ENCODE results near the gene SWSAP1. TPM values are rescaled to one million over a fixed set of nuclear protein-coding genes. Genes with fewer than 3 reads are reported as not detected.
A peak's percentile ranks its signal among the peaks of the same experiment; 100 is the strongest.
"Not testable (repeated sequence)": the region's sequence is repeated elsewhere in the genome, so short reads cannot be mapped to it uniquely, and the experiment has no call there.

Gene SWSAP1
- total and polyA plus RNA-seq, 9 of the 15 experiments (the other 6 are each of a cell fraction or from before 2014, with no cell fraction given): 0.18 to 2.8 (median 1.7) TPM

DNA sequence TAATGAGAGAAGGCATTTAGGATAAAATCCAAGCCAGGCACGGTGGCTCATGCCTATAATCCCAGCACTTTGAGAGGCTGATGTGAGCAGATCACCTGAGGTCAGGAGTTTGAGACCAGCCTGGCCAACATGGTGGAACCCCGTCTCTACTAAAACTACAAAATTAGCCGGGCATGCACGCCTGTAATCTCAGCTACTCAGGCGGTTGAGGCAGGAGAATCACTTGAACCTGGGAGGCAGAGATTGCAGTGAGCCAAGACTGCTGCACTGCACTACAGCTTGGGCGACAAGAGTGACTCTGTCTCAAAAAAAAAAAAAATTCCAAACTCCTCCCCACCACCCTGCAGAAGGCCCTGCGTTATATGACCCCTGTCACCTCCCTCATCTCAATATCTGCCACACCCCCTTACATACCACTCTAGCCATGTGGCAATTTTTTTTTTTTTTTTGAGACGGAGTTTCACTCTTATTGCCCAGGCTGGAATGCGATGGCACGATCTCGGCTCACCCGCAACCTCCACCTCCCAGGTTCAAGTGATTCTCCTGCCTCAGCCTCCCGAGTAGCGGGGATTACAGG lies 4.9 kb downstream of the SWSAP1 start:
- Histone ChIP-seq H3K36me3 (ENCODE audit: control insufficient read depth, insufficient read depth, low read length) (peaks cover 44% of the 10 kb centered on the region), H3K4me1 (replicated peaks in 1 of 2; ENCODE audit: control insufficient read depth in 2 of 2, insufficient read depth in 2 of 2, low read length in 2 of 2) (peaks cover 17 to 60% of the 10 kb centered on the region in 2 experiments), H3K79me2 (ENCODE audit: control insufficient read depth, insufficient read depth, low read length) (peaks cover 25% of the 10 kb centered on the region; the same call in 2 of the 3 replicates)
- FAIRE-seq; BruUV-seq (replicated peaks); H3K9me3 ChIP-seq (replicated peaks; ENCODE audit: control insufficient read depth, insufficient read depth, low read depth, low read length); H2AFZ ChIP-seq (ENCODE audit: low read depth, low read length); intact Hi-C loops (cut with micrococcal nuclease); ATAC-seq; POLR2A ChIA-PET; H3K4me2 ChIP-seq (ENCODE audit: insufficient read depth, low read length); H3K9ac ChIP-seq (ENCODE audit: insufficient read depth in 1 of 2, low read depth in 2 of 2, low read length in 2 of 2); H3K4me3 ChIP-seq; H3K27me3 ChIP-seq (ENCODE audit: control insufficient read depth in 2 of 2, insufficient read depth in 2 of 2, low read length in 2 of 2); H3K27ac ChIP-seq (ENCODE audit: extremely low read depth, low read depth, low read length); H4K20me1 ChIP-seq (replicated peaks; ENCODE audit: control insufficient read depth, insufficient read depth, low read length); H3K9me1 ChIP-seq (ENCODE audit: control insufficient read depth, insufficient read depth, low read length): not testable (repeated sequence)
- in situ Hi-C loops (cut with MboI): loop anchor here (5.0 kb wide), 1 partner anchor 82 kb away; the partner anchor contains the start of gene TSPAN16
- peak in 1 of 4 experiments; percentile 36 for DNase-seq (ENCODE audit: extremely low read depth in 1 of 4, low spot score in 3 of 4)
- TF ChIP-seq CBFA2T2 (conservative IDR thresholded peaks at IDR 0.05): peak; percentile 15; the same call in 1 of the 2 replicates
- 0 out of 2 replicates have a peak, but pooled peaks have one; percentile 22 for TF ChIP-seq ARID1B (IDR thresholded peaks at IDR 0.05)
- peak; percentile 58; the same call in 1 of the 2 replicates for TF ChIP-seq CBFA2T3 (IDR thresholded peaks at IDR 0.05)
- peak; percentile 27; the same call in 1 of the 2 replicates for TF ChIP-seq TAL1 (IDR thresholded peaks at IDR 0.05)
- TF ChIP-seq, protein P1, sequence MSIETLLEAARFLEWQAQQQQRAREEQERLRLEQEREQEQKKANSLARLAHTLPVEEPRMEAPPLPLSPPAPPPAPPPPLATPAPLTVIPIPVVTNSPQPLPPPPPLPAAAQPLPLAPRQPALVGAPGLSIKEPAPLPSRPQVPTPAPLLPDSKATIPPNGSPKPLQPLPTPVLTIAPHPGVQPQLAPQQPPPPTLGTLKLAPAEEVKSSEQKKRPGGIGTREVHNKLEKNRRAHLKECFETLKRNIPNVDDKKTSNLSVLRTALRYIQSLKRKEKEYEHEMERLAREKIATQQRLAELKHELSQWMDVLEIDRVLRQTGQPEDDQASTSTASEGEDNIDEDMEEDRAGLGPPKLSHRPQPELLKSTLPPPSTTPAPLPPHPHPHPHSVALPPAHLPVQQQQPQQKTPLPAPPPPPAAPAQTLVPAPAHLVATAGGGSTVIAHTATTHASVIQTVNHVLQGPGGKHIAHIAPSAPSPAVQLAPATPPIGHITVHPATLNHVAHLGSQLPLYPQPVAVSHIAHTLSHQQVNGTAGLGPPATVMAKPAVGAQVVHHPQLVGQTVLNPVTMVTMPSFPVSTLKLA (conservative IDR thresholded peaks at IDR 0.05): 0 out of 4 replicates have a peak, but pooled peaks of 1 of the 2 experiments have one; percentile 18
- TF ChIP-seq, protein P2, sequence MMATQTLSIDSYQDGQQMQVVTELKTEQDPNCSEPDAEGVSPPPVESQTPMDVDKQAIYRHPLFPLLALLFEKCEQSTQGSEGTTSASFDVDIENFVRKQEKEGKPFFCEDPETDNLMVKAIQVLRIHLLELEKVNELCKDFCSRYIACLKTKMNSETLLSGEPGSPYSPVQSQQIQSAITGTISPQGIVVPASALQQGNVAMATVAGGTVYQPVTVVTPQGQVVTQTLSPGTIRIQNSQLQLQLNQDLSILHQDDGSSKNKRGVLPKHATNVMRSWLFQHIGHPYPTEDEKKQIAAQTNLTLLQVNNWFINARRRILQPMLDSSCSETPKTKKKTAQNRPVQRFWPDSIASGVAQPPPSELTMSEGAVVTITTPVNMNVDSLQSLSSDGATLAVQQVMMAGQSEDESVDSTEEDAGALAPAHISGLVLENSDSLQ (IDR thresholded peaks at IDR 0.05): 0 out of 2 replicates have a peak, but pooled peaks have one; percentile 29
- TF ChIP-seq KDM1A (IDR thresholded peaks at IDR 0.05): peak; percentile 46 to 58
- peak; percentile 46; the same call in 1 of the 2 replicates for TF ChIP-seq ZNF384 (IDR thresholded peaks at IDR 0.05; ENCODE audit: low read depth, low read length)
- WGBS (ENCODE audit: insufficient coverage, low coverage, missing lambda C conversion rate): 36% methylated on average over 10 of the region's 14 CpGs
- CTCF ChIA-PET (ENCODE audit: low intra/inter-chr PET ratio): interaction anchor here (0.6 kb wide), 1 partner anchor 103 kb away, joined by 3 read pairs; no protein-coding TSS in a partner anchor
